HG03139 (cell line): Measurements from ENCODE around the gene PLEKHJ1.
"Not testable (repeated sequence)": the region's sequence is repeated elsewhere in the genome, so short reads cannot be mapped to it uniquely, and the experiment has no call there.

Experiments used
- ATAC-seq: cut with Tn5 transposase; IDR thresholded peaks from one replicate; pipeline ENCODE4 v1.9.1; 2021; ENCODE audit not compliant: unreplicated experiment

The PLEKHJ1 gene

DNA sequence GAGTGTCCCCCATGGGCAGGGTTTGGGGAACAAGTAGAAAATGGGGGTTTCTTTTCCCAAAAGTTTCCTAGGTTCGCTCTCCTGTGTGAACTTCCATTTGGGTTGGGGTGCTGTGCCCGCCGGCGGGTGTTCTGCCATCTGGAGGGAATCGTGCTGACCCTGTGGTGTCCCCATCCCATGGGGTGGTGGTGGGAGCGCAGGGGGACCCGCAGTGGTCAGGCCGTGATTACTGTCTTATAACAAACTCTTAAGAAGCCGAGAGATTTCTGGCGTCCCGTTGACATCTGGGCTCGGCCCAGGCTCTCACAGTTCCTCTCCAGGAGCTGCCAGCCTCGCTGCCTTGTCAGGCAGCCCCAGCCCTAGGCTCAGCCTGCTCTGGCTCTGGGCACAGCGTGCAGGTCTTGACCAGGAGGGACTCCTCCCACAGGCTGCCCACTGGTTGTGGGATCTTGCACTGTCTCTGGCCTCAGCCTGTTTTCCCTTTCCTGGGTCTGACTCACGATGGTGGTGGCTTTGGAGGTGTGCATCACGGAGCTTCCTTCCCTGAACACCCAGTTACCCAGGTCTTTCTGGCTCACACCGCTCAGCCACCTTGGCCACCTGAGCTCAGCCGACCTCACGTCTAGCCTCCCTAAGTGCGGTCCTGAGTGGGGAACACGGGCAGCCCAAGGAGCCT lies 34.5 kb downstream of the PLEKHJ1 start:
- ATAC-seq = no peak

DNA sequence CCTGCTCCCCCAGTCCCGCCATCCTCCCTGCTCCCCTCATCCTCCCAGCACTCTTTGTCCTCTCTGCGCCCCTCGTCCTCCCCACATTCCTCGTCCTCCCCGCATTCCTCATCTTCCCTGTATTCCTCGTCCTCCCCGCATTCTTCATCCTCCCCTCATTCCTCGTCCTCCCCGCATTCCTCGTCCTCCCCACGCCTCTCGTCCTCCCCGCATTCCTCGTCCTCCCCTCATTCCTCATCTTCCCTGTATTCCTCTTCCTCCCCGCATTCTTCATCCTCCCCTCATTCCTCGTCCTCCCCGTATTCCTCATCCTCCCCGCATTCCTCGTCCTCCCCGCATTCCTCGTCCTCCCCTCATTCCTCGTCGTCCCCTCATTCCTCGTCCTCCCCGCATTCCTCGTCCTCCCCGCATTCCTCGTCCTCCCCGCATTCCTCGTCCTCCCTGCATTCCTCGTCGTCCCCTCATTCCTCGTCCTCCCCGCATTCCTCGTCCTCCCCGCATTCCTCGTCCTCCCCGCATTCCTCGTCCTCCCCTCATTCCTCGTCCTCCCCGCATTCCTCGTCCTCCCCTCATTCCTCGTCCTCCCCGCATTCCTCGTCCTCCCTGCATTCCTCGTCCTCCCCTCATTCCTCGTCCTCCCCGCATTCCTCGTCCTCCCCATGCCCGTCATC lies 35.4 kb downstream of the PLEKHJ1 start:
- not testable (repeated sequence) for ATAC-seq

DNA sequence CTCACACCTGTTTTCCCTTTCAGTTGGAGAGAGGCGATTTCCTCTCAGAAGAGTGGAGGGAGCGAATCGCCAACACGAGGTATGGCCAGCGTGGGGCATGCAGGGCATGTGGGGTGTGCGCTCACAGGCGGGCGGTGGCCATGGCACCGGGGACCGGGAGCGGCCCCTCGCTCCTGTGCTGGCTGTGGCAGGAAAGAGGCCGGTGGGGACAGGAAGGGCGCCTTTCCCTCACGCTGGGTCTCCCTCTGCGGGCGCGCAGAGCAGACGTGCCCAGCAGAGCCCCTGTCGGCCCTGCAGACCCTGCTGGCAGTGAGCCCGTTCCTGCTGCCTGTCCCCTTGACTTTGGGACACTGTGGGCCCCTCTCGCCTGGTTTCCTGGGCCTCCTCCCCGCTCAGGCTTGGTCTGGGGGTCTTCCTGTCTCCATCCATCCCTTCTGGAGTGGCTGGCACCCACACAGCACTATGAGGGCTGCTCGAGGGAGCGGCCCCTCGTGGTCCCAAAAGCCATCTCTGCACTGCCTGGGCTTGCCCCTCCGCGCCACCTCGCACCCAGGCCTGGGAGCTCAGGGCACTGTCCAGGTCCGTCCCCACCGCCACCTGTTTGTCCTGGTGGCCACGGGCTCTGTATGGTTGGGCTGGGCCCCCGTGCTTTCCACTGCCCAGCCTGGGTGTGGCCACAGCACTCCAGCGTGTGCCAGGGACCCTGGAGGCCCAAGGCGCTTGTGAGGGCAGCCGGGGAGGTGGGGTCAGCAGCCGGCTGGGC lies 36.1 kb downstream of the PLEKHJ1 start:
- no peak for ATAC-seq

DNA sequence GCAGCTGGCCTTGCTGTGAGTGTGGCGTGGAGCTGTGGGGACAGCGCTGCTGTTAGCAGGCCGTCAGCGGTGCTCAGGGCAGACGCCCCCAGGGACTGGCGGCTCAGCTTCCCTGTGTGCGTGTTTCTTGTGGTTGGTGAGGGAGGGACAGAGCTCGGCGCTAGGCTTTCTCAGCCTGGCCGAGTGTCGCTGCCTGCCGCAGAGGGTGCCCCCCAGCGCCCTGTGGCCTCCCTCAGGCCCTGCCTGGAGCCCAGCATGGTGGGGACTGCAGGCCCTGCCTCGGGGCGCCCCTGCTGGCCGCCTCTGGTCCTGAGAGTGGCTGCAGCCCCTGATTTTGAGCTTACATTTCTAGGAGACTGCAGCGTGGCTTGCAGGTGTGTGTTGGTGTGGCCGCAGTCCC lies 36.9 kb downstream of the PLEKHJ1 start:
- no peak for ATAC-seq

DNA sequence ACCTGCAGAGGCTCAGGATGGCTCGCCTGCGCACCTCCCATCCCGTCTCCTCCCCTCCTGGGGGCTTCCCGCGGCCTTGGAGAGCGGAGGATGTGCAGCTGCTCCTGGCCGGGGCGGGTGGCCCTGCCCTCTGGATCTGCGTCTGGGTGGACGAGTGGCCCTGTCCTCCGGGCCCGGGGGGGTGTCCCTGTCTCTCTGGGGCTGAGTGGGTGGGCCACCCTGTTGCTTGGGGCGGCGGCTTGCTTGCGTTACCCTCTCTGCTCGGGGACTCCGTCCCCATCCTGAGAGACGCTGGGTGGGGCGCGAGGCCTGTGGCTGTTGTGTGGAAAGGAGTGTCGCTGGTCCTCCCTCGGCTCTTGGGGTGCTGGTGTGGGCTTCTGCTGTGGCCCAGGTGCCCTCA lies 37.8 kb downstream of the PLEKHJ1 start:
- ATAC-seq = no peak

DNA sequence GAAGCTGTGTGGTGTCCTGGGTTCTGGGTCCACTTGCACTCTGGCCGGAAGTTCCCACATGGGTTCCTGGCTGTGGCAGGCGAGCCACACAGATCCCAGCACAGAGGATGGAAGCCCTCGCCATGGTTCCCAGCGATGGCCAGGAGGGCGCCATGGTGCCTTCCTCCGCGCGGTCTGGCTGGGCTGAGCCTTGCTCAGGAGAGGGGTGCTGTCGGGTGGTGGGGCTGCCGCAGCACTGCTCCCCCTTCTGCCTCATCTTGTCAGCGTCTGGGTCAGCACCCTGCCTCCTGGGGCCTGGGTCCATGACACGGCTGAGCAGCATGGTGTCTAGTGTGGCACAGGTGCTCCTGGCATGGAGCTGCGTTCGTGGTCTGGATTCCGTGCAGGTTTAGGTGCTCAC lies 38.9 kb downstream of the PLEKHJ1 start:
- ATAC-seq = no peak

DNA sequence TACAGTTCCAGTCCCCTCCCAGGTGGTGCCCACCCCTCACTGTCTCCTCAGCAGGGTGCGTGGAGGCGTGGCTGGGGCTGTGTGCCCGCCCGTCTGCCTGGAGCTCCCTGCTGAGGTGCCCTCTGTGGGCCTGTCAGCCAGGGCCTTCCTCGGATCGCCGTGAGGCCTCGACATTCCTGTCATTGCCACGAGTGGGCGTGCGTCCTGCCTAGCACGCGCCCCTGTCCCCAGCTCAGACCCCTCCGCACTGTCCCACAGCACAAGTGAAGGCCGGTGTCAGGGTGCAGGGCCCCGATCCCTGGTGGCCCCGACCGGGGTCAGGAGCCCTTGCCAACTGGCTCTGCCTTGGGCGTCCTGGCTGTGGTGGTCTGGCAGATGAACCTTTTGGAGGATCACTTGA lies 40.2 kb downstream of the PLEKHJ1 start:
- ATAC-seq = no peak

DNA sequence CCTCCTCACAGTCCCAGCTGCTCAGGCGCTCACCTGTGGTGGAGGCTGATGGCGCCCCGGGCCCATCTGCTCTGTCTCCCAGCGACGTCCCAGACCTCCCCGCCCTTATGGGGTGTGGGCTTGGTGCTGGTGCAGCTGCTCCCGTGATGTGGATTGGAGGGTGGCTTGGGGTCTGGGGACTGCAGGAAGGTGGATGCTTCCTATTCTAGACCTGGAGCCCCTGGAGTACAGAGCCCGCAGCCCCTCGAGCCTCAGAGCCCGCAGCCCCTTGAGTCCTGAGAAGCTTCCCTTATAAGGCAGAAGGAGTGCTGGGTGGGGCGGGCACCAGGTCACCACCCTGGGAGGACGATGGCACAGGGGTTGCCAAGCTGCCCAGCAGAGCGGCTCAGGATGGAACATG lies 40.8 kb downstream of the PLEKHJ1 start:
- ATAC-seq = no peak

DNA sequence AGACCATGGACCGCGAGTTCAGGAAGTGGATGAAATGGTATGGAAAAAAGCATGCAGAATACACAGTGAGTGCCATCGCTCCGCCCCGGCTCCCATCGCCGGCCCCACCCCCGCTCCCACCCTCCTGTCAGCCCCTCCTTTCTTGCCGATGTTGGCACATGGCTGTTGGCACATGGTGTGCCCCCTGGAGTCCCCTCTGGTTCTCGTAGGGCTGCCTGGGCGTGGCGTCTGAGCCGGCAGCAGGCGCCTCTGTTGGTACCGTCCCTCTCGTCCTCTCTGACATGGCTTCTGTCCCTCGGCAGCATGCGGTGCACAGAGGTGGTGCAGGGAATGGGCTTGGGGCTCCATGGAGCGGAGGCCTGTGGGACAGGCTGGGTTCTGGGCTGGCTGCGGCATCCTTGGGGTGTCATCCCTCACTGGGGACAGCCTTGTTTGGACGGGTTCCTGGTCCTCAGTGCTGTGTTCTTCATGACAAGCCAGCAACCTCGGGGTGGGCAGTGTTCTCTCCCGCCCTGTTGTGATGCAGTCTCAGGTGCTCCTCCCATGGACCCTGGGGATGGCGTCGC lies 41.5 kb downstream of the PLEKHJ1 start:
- no peak for ATAC-seq

DNA sequence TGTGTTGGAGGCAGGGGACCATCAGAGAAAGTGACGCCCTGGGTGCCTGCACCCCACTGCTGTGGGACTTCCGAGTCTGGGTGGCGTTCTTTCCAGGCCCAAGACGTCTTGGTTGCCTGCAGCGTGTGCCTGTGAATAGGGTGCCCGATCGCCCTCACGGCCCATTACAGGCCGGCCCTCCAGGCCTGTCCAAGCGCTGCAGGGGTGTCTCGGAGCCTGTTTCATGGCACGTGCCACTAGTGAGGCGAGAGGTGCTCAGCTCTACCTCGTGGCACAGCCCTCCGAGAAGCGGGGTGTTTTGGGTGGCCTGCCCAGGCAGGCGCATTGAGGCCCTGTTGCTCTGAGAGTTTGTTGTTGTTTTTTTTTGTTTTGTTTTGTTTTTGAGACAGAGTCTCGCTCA lies 42.3 kb downstream of the PLEKHJ1 start:
- ATAC-seq = no peak

DNA sequence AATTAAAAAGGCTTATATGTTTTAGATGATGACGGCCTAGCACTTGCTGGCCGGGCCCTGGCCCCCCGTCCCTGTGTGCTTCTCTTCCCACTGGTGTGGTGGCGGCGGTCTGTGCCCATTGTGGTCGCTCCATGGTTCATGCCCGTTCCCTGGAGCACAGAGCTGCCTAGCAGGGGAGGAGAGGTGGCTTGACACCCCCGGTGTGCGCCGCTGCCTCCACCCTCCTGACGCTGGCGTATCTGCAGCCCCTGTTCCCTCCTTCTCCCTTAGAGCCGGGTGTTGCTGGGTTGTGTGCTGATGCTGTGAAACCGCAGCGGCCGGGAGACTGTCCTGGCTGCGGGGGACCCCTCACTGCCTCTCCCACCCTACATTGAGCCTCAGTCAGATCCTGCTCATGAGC lies 43.3 kb downstream of the PLEKHJ1 start:
- no peak for ATAC-seq

DNA sequence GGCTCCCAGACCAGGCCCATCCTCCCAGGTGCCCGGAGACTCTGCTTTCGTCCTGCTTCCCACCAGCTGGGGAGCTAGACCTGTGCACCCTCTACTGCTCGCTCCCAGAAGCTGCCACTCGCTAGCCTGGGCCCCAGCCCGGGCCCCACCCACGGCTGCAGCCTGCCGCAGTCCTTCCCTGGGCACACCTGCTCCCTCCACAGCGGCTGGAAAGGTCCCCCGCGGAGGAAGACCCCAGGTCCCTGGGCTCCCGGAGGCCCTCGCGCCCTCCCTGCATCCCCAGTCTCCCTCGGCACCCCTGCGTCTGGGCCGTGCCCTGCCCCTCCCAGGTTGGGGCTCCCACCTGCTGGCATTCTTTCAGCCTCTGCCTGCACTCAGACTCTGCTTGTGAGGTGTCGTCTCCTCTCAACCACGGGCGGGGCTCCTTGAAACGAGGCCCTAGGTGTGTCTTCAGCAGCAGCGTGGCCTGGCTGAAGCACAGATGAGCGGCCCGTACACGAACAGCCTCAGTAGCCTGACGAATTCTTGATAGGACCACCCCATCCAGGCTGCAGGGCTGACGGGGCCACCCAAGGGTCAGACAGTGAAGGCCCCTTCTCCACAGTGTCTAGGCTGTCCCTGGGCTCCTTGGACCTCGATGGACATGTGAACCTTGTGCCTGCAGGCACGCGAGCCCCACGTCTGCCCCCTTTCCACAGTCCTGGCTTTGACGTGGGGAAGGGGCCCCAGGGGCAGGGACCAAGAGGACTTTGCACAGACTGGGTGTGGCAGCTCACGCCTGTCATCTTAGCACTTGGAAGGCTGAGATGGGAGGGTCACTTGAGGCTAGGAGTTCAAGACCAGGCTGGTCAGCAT lies 44.4 kb downstream of the PLEKHJ1 start:
- no peak for ATAC-seq

DNA sequence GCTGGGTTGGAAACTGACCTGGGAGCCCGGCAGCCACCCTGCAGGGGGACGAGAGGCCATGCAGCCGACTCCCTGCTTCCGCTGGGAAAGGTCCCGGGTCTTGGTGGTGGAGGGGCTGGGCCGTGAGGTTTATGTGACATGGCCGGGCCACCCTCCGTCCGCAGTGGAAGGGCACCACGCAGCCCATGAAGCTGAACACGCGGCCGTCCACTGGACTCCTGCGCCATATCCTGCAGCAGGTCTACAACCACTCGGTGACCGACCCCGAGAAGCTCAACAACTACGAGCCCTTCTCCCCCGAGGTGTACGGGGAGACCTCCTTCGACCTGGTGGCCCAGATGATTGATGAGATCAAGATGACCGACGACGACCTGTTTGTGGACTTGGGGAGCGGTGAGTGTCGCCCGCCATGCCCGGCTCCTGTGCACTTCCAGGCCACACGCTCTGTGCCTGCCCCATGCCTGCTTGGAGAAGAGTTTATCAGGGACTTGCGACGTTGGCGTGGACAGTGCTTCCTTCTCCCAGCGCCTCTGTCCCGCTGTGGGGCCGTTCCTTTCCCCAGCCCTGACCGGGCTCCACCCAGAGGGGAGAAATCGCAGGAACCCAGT lies 45.2 kb downstream of the PLEKHJ1 start:
- no peak for ATAC-seq

DNA sequence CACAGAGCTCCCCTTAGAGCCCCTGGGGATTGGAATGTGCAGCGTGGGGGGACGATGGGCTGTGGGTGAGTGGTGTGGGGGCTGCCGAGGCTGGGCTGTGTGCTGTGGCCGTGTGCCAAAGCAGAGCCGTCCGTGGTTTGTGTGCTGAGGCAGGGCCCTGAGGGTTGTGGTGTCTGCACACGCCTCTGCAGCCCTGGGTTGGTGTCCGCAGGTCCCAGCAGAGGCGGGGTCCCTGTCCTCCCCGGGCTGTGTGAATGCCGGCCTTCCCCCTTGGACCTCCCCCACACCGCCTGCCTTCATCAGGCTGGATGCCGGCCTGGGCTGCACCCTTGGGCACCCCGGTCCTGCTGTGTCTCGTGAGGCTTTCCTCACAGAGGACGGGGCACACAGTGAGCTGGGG lies 46.2 kb downstream of the PLEKHJ1 start:
- ATAC-seq = no peak

DNA sequence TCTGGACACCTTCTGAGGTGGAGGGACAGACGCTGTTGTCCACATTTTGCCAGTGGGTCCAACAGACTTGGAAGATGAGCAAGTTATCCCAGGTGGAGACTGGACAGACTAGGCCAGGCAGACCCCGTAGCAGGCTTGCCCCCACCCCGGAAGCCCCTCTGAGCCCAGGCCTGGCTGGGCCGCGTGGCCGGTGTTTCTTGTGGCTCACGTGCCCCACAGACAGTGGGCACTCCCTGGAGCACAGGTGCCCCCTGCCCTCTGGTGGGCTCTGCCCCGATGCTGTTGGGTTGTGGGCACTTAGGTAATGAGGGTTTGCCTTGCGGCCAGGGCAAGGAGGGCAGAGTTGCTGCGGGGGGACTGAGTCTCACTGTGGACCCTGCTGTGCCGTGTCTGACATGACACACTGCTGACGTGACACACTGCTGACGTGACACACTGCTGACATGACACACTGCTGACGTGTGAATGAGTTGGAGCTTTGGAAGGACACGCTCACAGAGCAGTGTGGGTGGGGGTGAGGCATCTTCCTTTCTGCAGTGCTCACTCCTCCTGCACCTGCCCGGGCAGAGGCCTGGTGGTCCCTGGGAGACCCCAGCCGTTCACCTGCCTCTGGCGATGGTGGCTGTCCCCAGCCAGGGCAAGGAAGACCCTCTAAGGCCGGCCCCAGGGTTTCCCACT lies 47.3 kb downstream of the PLEKHJ1 start:
- no peak for ATAC-seq

DNA sequence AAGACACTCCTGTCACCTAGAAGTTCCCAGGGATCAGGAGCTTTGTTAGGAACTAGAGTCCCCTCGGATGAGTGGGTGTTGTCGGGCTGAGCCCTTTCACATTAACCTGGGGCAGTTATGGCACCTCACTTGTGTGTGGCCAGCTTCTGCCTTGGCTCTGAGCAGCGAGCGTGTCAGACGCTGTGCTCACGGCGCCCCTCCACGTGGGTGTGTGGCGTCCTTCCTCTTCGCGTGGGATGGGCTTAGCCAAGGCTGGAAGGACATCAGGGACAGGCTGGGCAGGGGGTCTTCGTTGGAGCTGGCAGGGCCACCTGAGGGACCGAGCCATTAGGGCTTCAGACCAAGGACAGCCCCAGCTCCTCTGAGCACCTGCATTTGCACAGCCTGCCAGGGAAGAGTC lies 49.0 kb downstream of the PLEKHJ1 start:
- no peak for ATAC-seq

DNA sequence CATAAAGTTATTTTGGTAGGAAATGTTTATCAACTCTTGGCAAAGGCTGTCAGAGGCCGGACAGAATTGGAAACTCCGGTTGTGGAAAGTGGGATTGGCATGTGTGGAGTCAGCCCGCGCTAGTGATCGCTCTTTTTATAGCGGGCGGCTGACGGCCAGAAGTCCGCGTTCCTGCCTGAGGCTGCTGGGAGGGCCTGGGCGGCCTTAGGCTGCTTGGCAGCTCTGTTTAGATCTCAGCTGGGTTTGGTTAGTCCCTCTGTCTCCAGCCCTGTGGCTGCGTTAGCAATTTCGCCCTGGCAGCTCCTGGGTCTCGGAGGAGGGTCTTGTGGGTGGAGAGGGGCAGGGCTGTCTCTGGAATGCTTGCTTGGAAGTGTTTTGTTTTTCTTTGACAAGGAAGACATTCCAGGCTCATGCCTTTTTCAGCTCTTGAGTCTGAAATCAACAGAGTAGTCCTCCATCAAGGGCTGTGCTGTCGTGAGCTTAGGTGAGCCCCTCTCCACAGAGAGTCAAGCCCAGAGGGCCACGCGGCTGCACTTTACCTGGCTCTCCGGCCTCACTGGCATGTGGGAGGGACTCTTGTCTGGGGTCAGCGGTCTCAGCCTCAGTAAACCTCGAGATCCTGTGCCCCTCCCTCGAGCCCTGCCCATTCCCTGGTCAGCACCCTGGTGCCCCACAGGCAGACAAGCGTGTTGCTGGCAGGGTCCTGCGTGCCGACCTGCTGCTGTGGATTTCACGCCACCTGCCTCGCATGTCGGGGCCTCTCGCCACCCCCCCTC lies 49.9 kb downstream of the PLEKHJ1 start:
- ATAC-seq = no peak

DNA sequence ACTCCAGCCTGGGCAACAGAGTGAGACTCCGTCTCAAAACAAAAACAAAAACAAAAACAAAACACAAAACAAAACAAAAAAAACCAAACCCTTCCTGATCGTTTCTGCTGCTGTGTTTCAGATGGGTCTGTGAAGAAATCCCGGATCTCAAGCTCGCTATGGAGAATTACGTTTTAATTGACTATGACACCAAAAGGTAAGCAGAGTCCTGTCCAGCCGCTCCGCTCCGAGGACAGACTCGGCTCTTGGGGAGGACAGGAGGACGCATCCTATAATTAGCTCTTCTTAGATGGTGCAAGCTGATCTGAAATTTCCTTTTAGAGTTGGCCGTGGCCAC lies 50.4 kb downstream of the PLEKHJ1 start:
- no peak for ATAC-seq

DNA sequence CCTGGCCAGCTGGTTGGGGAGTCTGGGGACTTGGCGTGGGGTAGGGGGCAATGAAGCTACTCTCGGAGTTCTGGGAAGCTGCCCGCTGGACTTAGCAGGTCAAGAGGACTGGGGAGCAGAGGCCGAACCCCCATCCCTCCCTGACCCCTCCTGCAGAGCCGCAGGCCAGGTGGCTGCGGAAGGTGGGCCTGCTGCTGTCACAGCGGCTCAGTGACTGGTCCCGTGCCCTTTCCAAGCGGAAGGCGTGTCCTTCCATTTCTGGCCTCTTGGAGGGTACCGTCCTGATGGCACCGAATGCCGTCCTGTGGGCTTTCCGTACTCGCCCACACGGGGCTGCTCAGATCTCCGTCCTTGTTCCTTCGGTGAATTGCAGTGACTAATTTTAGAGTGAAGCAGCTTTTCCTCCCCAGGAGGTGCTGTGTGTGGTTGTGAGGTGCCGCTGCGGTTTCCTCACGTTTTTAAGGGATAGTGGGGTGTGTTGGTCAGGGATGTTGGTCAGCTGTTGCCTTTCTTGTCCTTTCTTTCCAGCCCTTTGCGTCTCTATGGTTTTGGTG lies 51.6 kb downstream of the PLEKHJ1 start:
- no peak for ATAC-seq
